Glutamatergic neuron (in vitro differentiated cells): Measurements from ENCODE around the gene FCRLA. TPM values are rescaled to one million over a fixed set of nuclear protein-coding genes. Genes with fewer than 3 reads are reported as not detected.
"Not testable (repeated sequence)": the region's sequence is repeated elsewhere in the genome, so short reads cannot be mapped to it uniquely, and the experiment has no call there.

Experiments used
- DNase-seq: peaks from one replicate; pipeline ENCODE4 v3.0.0; 2022
- H3K27ac Mint-ChIP-seq: one replicate; pipeline ENCODE4 v1.8.0; 2020; ENCODE audit warnings: mild to moderate bottlenecking, mixed read lengths, inconsistent platforms; ENCODE audit not compliant: unreplicated experiment
- H3K27me3 Mint-ChIP-seq: one replicate; pipeline ENCODE4 v1.8.0; 2020; ENCODE audit warnings: mild to moderate bottlenecking, moderate library complexity, mixed read lengths, inconsistent platforms; ENCODE audit not compliant: unreplicated experiment
- H3K36me3 Mint-ChIP-seq: one replicate; pipeline ENCODE4 v1.8.0; 2020; ENCODE audit warnings: mild to moderate bottlenecking, mixed read lengths, inconsistent platforms; ENCODE audit not compliant: unreplicated experiment
- H3K4me1 Mint-ChIP-seq: one replicate; pipeline ENCODE4 v1.8.0; 2020; ENCODE audit warnings: mild to moderate bottlenecking, low read depth, mixed read lengths, inconsistent platforms; ENCODE audit not compliant: unreplicated experiment
- H3K4me3 Mint-ChIP-seq: one replicate; pipeline ENCODE4 v1.8.0; 2020; ENCODE audit warnings: mild to moderate bottlenecking, mixed read lengths, inconsistent platforms; ENCODE audit not compliant: unreplicated experiment
- H3K9me3 Mint-ChIP-seq: one replicate; pipeline ENCODE4 v1.8.0; 2020; ENCODE audit warnings: mild to moderate bottlenecking, moderate library complexity, mixed read lengths, inconsistent platforms; ENCODE audit not compliant: unreplicated experiment
- CTCF ChIP-seq: fragments of 200-600 bp; sonication (generic); IDR thresholded peaks from one replicate; pipeline ENCODE4 v1.5.0; 2021; ENCODE audit not compliant: partially characterized antibody, unreplicated experiment
- total RNA-seq: library from RNA; stranded (reverse); fragmentation: NEBNext Ultra II Directional; extraction: Animal tissue kit (Norgen Biotek cat#: 25700); gene quantifications from one replicate; pipeline ENCODE4 v1.2.1, GENCODE V29; 2021; ENCODE audit not compliant: unreplicated experiment

Gene FCRLA
- total RNA-seq, 1 donor from 2014 or later = 0.39 TPM

- Mint-ChIP-seq H3K4me1 (no peaks in the 10 kb centered on the region), H3K27me3 (no peaks in the 10 kb centered on the region), H3K4me3 (no peak overlapping the region), H3K9me3 (no peaks in the 10 kb centered on the region), H3K27ac (no peak overlapping the region), H3K36me3 (no peaks in the 10 kb centered on the region)
- no peak for TF ChIP-seq CTCF
- no peak for DNase-seq
Measured at GRCh38 chr1:161691846-161692245, 15.2 kb upstream of the FCRLA start.

- not testable (repeated sequence) for H3K9me3 Mint-ChIP-seq, H3K27me3 Mint-ChIP-seq, H3K36me3 Mint-ChIP-seq, H3K4me3 Mint-ChIP-seq, H3K4me1 Mint-ChIP-seq, H3K27ac Mint-ChIP-seq, DNase-seq
Measured at GRCh38 chr1:161693020-161693712, 13.9 kb upstream of the FCRLA start.

GRCh38 chr1:161698302-161698701, 8.7 kb upstream of the FCRLA start:
- H3K36me3 Mint-ChIP-seq, H3K27me3 Mint-ChIP-seq, H3K9me3 Mint-ChIP-seq: not testable (repeated sequence)

GRCh38 chr1:161702250-161702649, 4.8 kb upstream of the FCRLA start:
- Mint-ChIP-seq H3K9me3 (peaks cover 1% of the 10 kb centered on the region), H3K27ac (no peak overlapping the region), H3K4me3 (no peak overlapping the region), H3K27me3 (peaks cover 1% of the 10 kb centered on the region), H3K4me1 (no peaks in the 10 kb centered on the region), H3K36me3 (no peaks in the 10 kb centered on the region)
- no peak for TF ChIP-seq CTCF
- no peak for DNase-seq

More at GRCh38 chr1:161698302-161698701, 8.7 kb upstream of the FCRLA start:
- H3K4me1 Mint-ChIP-seq, H3K4me3 Mint-ChIP-seq, H3K27ac Mint-ChIP-seq, DNase-seq: not testable (repeated sequence)

- no peak for TF ChIP-seq CTCF
- no peak for DNase-seq
- Mint-ChIP-seq H3K4me1 (no peaks in the 10 kb centered on the region), H3K27me3 (peaks cover 10% of the 10 kb centered on the region), H3K9me3 (peaks cover 1% of the 10 kb centered on the region), H3K4me3 (no peak overlapping the region), H3K27ac (no peak overlapping the region), H3K36me3 (peaks cover 5% of the 10 kb centered on the region)
Measured at GRCh38 chr1:161705537-161705936, 1.5 kb upstream of the FCRLA start.

GRCh38 chr1:161706113-161706481, 932 bp upstream of the FCRLA start:
- H3K36me3 Mint-ChIP-seq = peaks cover 5% of the 10 kb centered on the region
- H3K27ac Mint-ChIP-seq = no peak overlapping the region
- no peaks in the 10 kb centered on the region for H3K4me1 Mint-ChIP-seq
- TF ChIP-seq CTCF = no peak
- DNase-seq = no peak
- no peak overlapping the region for H3K4me3 Mint-ChIP-seq
- peaks cover 10% of the 10 kb centered on the region for H3K27me3 Mint-ChIP-seq
- peaks cover 1% of the 10 kb centered on the region for H3K9me3 Mint-ChIP-seq
